GM18499 (cell line): ENCODE measurements around the gene CEACAM20.
"Not testable (repeated sequence)": the region's sequence is repeated elsewhere in the genome, so short reads cannot be mapped to it uniquely, and the experiment has no call there.

Source experiments
- ATAC-seq: cut with Tn5 transposase; IDR thresholded peaks from one replicate; pipeline ENCODE4 v1.9.1; 2021; ENCODE audit warnings: moderate number of reproducible peaks; ENCODE audit not compliant: insufficient read depth, unreplicated experiment

The CEACAM20 gene

GRCh38 chr19:44550976-44551375 is 21.5 kb upstream of the CEACAM20 start:
- not testable (repeated sequence) for ATAC-seq

- no peak for ATAC-seq
Measured at GRCh38 chr19:44549507-44549906, 20.0 kb upstream of the CEACAM20 start.

- ATAC-seq: no peak
Measured at GRCh38 chr19:44548736-44549135, 19.3 kb upstream of the CEACAM20 start.

- ATAC-seq: no peak
Measured at GRCh38 chr19:44544031-44544430, 14.6 kb upstream of the CEACAM20 start.

GRCh38 chr19:44542671-44543070 is 13.2 kb upstream of the CEACAM20 start:
- ATAC-seq: no peak

GRCh38 chr19:44540736-44541135 is 11.3 kb upstream of the CEACAM20 start:
- ATAC-seq: no peak

GRCh38 chr19:44539991-44540390 is 10.5 kb upstream of the CEACAM20 start:
- no peak for ATAC-seq

- ATAC-seq: no peak
Measured at GRCh38 chr19:44539236-44539826, 9.9 kb upstream of the CEACAM20 start.

GRCh38 chr19:44535361-44535760 is 5.9 kb upstream of the CEACAM20 start:
- ATAC-seq: not testable (repeated sequence)

- ATAC-seq: no peak
Measured at GRCh38 chr19:44532819-44533218, 3.3 kb upstream of the CEACAM20 start.

- no peak for ATAC-seq
Measured at GRCh38 chr19:44530777-44531176, 1.3 kb upstream of the CEACAM20 start.

- ATAC-seq: no peak
Measured at GRCh38 chr19:44527554-44527953, 1.9 kb downstream of the CEACAM20 start.

GRCh38 chr19:44525721-44526430 is 3.6 kb downstream of the CEACAM20 start:
- ATAC-seq: no peak

GRCh38 chr19:44521370-44521769 is 8.1 kb downstream of the CEACAM20 start:
- no peak for ATAC-seq

GRCh38 chr19:44517146-44517545 is 12.3 kb downstream of the CEACAM20 start:
- ATAC-seq: no peak

- ATAC-seq: no peak
Measured at GRCh38 chr19:44515907-44516306, 13.6 kb downstream of the CEACAM20 start.

GRCh38 chr19:44515031-44515430 is 14.4 kb downstream of the CEACAM20 start:
- ATAC-seq: no peak

- no peak for ATAC-seq
Measured at GRCh38 chr19:44512326-44513298, 16.9 kb downstream of the CEACAM20 start.

- no peak for ATAC-seq
Measured at GRCh38 chr19:44509478-44509877, 20.0 kb downstream of the CEACAM20 start.

GRCh38 chr19:44499962-44500949 is 29.2 kb downstream of the CEACAM20 start, which contains the start of gene ZNF180:
Gene ZNF180, minus strand, starts transcription at chr19:44500522. Its CDS starts 3,188 bp downstream, at chr19:44497334.
- ATAC-seq: peak; percentile 79
